Measurements from ENCODE around the gene IVD. TPM values are rescaled to one million over a fixed set of nuclear protein-coding genes. Genes with fewer than 3 reads are reported as not detected.

IVD gene
- 2.9 and 9.9 TPM in 2 replicates for polyA plus RNA-seq

DNA sequence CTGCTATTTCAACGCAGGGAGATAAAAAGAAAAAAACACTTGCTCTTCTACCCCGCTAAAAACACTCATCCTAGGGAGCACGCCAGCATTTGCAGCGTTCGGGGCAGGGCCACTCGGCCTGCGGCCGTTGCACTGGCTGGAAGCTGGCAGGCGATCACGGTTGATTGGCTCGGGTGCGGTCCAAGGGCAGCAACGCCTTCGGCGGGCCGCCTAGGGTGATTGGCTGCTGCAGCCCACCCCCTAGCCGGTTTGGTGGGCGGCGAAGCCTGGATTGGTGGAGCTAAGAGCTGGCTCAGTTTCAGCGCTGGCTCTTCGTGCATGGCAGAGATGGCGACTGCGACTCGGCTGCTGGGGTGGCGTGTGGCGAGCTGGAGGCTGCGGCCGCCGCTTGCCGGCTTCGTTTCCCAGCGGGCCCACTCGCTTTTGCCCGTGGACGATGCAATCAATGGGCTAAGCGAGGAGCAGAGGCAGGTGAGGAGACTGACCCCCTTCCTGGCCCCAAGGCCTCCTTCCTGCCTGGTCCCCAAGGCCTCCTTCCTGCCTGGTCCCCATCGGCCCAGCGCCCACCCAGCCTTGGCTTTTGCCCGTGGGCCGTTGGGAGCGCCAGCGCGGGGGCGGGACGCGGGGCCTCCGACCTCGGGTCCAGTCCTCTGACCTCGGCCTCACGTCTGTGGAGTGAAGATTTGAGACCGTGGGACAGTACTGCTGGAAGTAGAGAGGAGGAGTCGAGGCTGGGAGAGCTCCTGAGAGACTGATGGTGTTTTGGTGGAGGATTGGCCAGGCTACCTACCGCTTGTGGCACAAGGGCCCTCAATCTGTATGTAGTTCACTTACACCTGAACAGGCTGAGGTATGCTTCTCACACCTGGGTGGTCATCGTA lies at the start of gene IVD:
Gene IVD, plus strand, starts transcription at position 295 of the 881 bp plus-strand sequence. Its CDS starts 33 bp downstream, at position 328.

DNA sequence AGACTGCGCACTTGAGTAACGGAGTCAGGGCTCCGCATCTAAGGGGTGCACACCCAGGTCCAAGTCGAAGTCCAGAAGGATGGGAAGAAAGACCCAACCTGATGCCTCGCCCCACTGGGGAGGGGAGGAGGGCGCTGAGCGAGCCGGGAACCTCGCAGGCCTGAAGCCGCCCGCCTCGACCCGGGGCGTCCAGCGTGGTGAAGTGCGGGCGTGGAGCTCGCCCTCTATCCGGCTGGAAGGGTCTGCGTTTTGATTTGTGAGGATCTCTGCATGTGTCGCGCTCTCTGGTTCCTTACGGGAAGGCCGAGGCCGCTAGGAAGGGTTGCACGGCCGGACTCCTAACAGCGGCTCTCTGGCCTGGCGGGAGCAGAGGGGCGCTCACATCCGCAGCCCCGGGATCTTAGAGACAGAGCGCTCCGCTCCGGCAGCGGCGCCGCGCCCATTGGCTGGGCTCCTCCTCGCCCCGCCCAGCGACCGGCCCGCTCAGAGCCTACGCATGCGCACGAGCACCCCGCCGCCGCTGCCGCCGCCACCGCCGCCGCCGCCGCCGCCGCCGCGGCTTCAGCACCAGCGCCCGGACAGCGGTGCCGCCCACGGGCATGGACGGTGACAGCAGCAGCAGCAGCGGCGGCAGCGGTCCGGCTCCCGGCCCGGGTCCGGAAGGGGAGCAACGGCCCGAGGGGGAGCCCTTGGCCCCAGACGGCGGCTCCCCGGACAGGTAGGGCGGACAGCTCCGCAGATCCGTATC lies 47.7 kb upstream of the IVD start, which contains the start of gene DISP2:
Gene DISP2, plus strand, starts transcription at position 497 of the 748 bp plus-strand sequence. Its CDS starts 103 bp downstream, at position 600.

DNA sequence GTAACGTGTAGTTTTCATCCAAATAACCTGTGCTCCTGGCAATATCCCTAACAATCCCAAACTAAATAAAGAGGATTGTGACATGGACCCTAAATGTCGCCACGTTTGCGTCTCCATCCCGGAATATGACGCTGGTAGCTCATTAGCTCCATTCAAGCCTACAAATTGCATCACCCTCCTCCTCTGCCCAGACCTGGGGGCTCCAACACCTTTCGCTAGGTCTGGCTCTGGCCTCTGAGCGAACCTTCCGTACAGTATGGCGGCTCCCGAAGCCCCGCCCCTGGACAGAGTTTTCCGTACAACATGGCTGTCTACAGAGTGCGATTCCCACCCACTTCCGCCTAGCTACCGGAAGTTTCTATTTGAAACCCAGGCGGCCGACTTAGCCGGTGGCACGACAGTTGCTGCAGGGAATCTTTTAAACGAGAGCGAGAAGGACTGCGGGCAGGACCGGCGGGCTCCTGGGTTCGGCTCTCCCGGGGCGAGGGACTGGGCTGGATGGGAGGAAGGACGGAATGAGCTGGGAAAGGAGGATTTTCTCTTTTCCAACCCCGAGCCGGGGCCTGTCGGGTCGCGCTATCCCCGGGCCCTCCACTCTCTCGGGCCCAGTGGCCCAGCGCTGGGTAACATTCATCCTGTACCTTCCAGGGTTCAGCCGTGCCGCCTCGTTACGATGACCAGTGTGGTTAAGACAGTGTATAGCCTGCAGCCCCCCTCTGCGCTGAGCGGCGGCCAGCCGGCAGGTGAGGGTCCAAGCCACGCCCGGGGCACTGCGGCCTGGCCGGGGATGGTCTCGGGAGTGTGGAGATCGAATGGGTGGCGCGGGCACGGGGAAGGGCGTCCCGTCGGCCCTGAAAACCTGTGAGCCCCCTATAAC lies 22.8 kb upstream of the IVD start, which contains the start of gene KNSTRN:
Gene KNSTRN, plus strand, starts transcription at position 142 of the 877 bp plus-strand sequence. Its CDS starts 115 bp downstream, at position 257.

DNA sequence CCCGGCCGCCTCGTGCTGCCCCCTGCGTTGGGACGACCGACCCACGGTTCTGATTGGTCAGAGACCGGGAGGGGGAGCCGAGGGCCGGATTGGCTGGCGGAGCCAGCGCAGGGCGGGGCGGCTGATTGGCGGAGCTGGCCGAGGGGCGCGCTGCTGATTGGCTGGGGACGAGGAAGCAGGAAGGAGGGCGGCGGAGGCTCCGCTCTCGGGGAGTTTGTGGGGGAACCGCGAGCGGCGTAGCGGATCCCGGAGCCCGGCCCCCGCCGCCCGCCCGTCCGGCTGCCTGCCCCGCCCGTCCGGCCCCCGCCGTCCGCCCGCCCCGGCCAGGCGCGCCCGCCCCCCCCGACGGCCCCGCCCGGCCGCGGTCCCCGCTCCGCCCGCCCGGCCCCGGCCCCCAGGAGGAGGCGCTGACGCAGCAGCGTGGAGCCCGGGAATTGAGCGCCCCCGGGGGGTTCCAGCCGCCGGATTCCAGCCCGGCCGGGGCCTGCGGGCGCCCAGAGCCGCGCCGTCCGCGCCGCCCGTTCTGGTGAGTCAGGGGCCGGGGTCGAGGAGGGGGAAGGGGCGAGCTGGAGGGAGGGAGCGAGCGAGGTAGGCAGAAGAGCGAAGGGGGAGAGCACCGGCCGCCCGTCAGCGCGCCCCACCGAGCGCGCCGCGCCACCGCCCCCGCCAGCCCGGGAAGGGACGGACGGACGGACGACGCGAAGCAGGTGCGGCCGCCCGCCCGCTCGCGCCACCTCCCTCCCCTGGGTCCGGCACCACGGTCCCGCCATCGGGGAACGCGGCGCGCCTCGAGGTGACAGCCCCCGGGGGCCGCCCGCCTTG lies 35.4 kb downstream of the IVD start, which contains the start of gene BAHD1:
Gene BAHD1, plus strand, starts transcription at position 211 of the 822 bp plus-strand sequence. CDS start 17,512 bp downstream, outside the sequence.

DNA sequence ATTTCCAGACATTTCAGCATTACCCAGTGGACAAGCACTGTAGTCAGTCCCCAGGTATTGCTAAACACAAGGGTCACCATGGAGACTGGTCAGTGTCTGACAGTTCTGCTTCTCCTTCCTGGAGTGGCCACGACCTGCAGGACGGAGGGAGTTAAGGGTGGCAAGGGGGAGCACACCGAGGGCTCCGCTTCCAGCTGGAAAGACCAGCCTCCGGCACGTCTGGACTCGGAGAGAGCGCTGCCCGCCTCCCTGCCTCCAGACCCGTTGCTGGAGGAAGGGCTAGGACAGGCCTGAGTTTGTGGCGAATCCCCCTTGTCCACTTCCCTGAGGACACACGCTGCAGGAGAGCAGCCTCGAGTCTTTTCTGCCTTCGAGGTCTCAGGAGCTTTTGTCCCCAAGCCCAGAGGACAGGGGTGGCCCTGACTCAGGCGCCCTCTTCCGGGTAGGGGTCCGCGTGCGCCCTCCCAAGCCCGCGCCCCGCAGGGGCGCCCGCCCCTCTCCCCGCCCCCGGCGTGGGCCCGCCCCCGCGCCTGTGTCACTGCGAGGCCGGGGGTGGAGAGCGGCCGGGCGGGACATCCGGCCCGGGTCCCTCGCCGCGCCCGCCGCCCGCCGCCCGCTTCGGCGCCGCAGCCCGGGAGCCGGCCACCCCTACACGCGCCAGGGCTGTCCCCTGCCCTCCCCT lies 65.0 kb downstream of the IVD start, which contains the start of gene CHST14:
Gene CHST14, plus strand, starts transcription at position 562 of the 682 bp plus-strand sequence. CDS start 230 bp downstream, outside the sequence.

Other genes with a start within 250 kb of the IVD start
- 1.5 TPM in 1 of 2 replicates, not detected in the other for gene BUB1B, start 244.7 kb upstream of the IVD start, polyA plus RNA-seq
- gene PAK6, start 166.7 kb upstream of the IVD start, polyA plus RNA-seq: 1.1 TPM in 1 of 2 replicates, not detected in the other
- not detected in 2 replicates for gene ANKRD63, start 122.7 kb upstream of the IVD start, polyA plus RNA-seq
- 3.5 TPM in 1 of 2 replicates, not detected in the other for gene PLCB2, start 97.9 kb upstream of the IVD start, polyA plus RNA-seq
- 0.76 and 8.2 TPM in 2 replicates for gene INAFM2, start 82.1 kb upstream of the IVD start, polyA plus RNA-seq
- 0.11 and 0.14 TPM in 2 replicates for gene CCDC9B, start 64.9 kb upstream of the IVD start, polyA plus RNA-seq
- not detected in 2 replicates for gene PHGR1, start 54.8 kb upstream of the IVD start, polyA plus RNA-seq
- gene DISP2, start 47.6 kb upstream of the IVD start, polyA plus RNA-seq: 12.3 and 15.7 TPM in 2 replicates
- 9.6 and 11.4 TPM in 2 replicates for gene KNSTRN, start 23.1 kb upstream of the IVD start, polyA plus RNA-seq
- gene BAHD1, start 35.2 kb downstream of the IVD start, polyA plus RNA-seq: 0.38 and 0.83 TPM in 2 replicates
- not detected in 2 replicates for gene CHST14, start 65.2 kb downstream of the IVD start, polyA plus RNA-seq
- 23.8 and 38.7 TPM in 2 replicates for gene CCDC32, start 159.2 kb downstream of the IVD start, polyA plus RNA-seq
- gene RPUSD2, start 163.5 kb downstream of the IVD start, polyA plus RNA-seq: 2.1 and 5.3 TPM in 2 replicates
- gene KNL1, start 188.5 kb downstream of the IVD start, polyA plus RNA-seq: not detected in 2 replicates